Neural cell (in vitro differentiated cells): Measurements from ENCODE around the gene ARPC5. TPM values are rescaled to one million over a fixed set of nuclear protein-coding genes. Genes with fewer than 3 reads are reported as not detected.

Source experiments
- polyA plus RNA-seq: library from polyadenylated mRNA; depleted of rRNA; stranded (reverse); fragments of >200 nt; gene quantifications from 2 replicates; pipeline ENCODE4 v1.2.3, GENCODE V29; 2014

ARPC5 gene
- polyA plus RNA-seq, 1 donor from 2014 or later = 197 TPM

Other genes starting within 250 kb of the ARPC5 start
- gene NMNAT2, start 217.4 kb downstream of the ARPC5 start, polyA plus RNA-seq = 43.8 and 50.2 TPM in 2 replicates
- gene SMG7, start 163.3 kb downstream of the ARPC5 start, polyA plus RNA-seq = 17.1 and 19.1 TPM in 2 replicates
- not detected in 2 replicates for gene NCF2, start 45.3 kb downstream of the ARPC5 start, polyA plus RNA-seq
- not detected in 2 replicates for gene APOBEC4, start 17.5 kb upstream of the ARPC5 start, polyA plus RNA-seq
- 14.7 and 17.0 TPM in 2 replicates for gene RGL1, start 169.3 kb upstream of the ARPC5 start, polyA plus RNA-seq